Uterus (tissue), 4 donors: Measurements from ENCODE around the gene TMIGD3. TPM values are rescaled to one million over a fixed set of nuclear protein-coding genes. Genes with fewer than 3 reads are reported as not detected.

Source experiments
- DNase-seq, 2 donors: peaks; one replicate each; pipeline ENCODE4 v3.0.0-alpha.2; 2019 to 2020
- H3K27ac ChIP-seq, 2 donors: fragments of 200-600 bp; sonication (generic); 1 replicate in 1 of 2; 2 replicates in 1 of 2; pipeline ENCODE4 v1.5.1; 2016 to 2018
- H3K27me3 ChIP-seq, 2 donors: fragments of 200-600 bp; sonication (generic); one replicate each; pipeline ENCODE4 v1.5.1; 2018 to 2019; ENCODE audit warnings: control low read depth in 1 of 2
- H3K36me3 ChIP-seq, 2 donors: fragments of 200-600 bp; sonication (generic); one replicate each; pipeline ENCODE4 v1.5.1; 2019; ENCODE audit warnings: control low read depth in 1 of 2
- H3K4me1 ChIP-seq, 2 donors: fragments of 200-600 bp; sonication (generic); one replicate each; pipeline ENCODE4 v1.5.1; 2018 to 2019; ENCODE audit warnings: control low read depth in 1 of 2
- H3K4me3 ChIP-seq, 2 donors: fragments of 200-600 bp; sonication (generic); 1 replicate in 1 of 2; 2 replicates in 1 of 2; pipeline ENCODE4 v1.5.1; 2018 to 2019; ENCODE audit warnings: mild to moderate bottlenecking in 1 of 2
- H3K9me3 ChIP-seq, 2 donors: fragments of 200-600 bp; sonication (generic); one replicate each; pipeline ENCODE4 v1.5.1; 2019; ENCODE audit warnings: control low read depth in 1 of 2
- CTCF ChIP-seq, 4 experiments: fragments of 200-600 bp in 2 of 4; fragments of 450-650 bp in 2 of 4; sonication (generic) in 2 of 4; IDR thresholded peaks; one replicate each; pipeline ENCODE4 v1.5.1; 2016 to 2019; ENCODE audit warnings: antibody characterized with exemption in 4 of 4, mild to moderate bottlenecking in 2 of 4, moderate library complexity in 1 of 4
- POLR2A ChIP-seq, 2 donors: fragments of 450-650 bp; IDR thresholded peaks; one replicate each; pipeline ENCODE4 v1.6.1; 2016; ENCODE audit warnings: antibody characterized with exemption in 2 of 2, mild to moderate bottlenecking in 1 of 2, moderate library complexity in 1 of 2
- intact Hi-C: fragments of 100-400 bp; cut with DNase I; formaldehyde crosslinking; loops from one replicate; pipeline ENCODE4 v1.15.1; 2023; ENCODE audit warnings: low total_unique reads
- total RNA-seq, 4 donors: library from RNA; depleted of rRNA in 3 of 4; stranded (reverse); fragments of >200 nt in 3 of 4; gene quantifications; one replicate each; pipeline versions ENCODE4 v1.1.0 to v1.2.4, GENCODE V29; 2014 to 2023
- donor health status: DM: yes; HTN: yes; CAD: no.

The TMIGD3 gene
- total RNA-seq, 4 donors from 2014 or later = 0.95 to 7.1 TPM; not detected in 2

GRCh38 chr1:111515291-111516004, 12.0 kb upstream of the TMIGD3 start:
- Histone ChIP-seq H3K27me3 (no peaks in the 10 kb centered on the region), H3K36me3 (no peaks in the 10 kb centered on the region), H3K27ac (peak overlapping the region; percentile 80 to 83), H3K4me1 (peaks cover 0 to 13% of the 10 kb centered on the region in 2 donors), H3K4me3 (peak overlapping the region; percentile 17 to 28), H3K9me3 (no peaks in the 10 kb centered on the region)
- DNase-seq = peak; percentile 70 to 76
- peak in 1 of 2 donors; percentile 27 for TF ChIP-seq POLR2A (IDR thresholded peaks at IDR 0.05)
- no peak for TF ChIP-seq CTCF (IDR thresholded peaks at IDR 0.05)
- intact Hi-C loops = no loop called here

- Histone ChIP-seq H3K27me3 (no peaks in the 10 kb centered on the region), H3K27ac (peak overlapping the region in 1 of 2 donors; percentile 40), H3K4me3 (no peak overlapping the region), H3K9me3 (no peaks in the 10 kb centered on the region), H3K4me1 (peaks cover 0 to 21% of the 10 kb centered on the region in 2 donors), H3K36me3 (no peaks in the 10 kb centered on the region)
- peak in 1 of 2 donors; percentile 38 for DNase-seq
- intact Hi-C loops = no loop called here
- no peak for TF ChIP-seq POLR2A (IDR thresholded peaks at IDR 0.05)
- TF ChIP-seq CTCF (IDR thresholded peaks at IDR 0.05) = no peak
Measured at GRCh38 chr1:111513410-111514020, 10.1 kb upstream of the TMIGD3 start.

DNA sequence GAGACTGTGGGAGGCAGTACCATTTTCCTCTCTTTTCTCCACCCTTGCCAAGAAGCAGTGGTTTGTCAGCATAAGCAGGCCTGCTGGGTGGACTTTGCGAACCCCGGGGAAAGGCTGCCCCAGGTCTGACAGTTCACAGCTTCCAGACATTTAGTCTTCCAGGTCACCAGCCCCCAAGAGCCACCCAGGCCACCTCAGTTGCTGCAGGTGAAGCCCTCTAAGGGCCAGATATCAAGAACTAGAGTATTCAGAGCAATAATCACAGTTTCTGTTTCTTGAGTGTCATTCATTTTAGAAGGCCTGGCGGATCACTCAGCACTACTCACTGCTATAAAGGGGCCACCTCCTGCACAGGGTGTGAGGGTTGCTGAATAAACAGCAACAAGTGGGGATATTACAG, 9.5 kb upstream of the TMIGD3 start:
- TF ChIP-seq CTCF (IDR thresholded peaks at IDR 0.05) = no peak
- TF ChIP-seq POLR2A (IDR thresholded peaks at IDR 0.05) = no peak
- H3K27ac ChIP-seq = peak overlapping the region in 1 of 2 donors; percentile 40
- H3K4me3 ChIP-seq = no peak overlapping the region
- no peak for DNase-seq
- no peaks in the 10 kb centered on the region for H3K36me3 ChIP-seq
- H3K9me3 ChIP-seq = no peaks in the 10 kb centered on the region
- peaks cover 0 to 22% of the 10 kb centered on the region in 2 donors for H3K4me1 ChIP-seq
- intact Hi-C loops = no loop called here
- H3K27me3 ChIP-seq = no peaks in the 10 kb centered on the region

GRCh38 chr1:111512132-111512889, 8.9 kb upstream of the TMIGD3 start:
- intact Hi-C loops = no loop called here
- Histone ChIP-seq H3K4me3 (no peak overlapping the region), H3K27ac (no peak overlapping the region), H3K9me3 (no peaks in the 10 kb centered on the region), H3K4me1 (peaks cover 0 to 26% of the 10 kb centered on the region in 2 donors), H3K27me3 (no peaks in the 10 kb centered on the region), H3K36me3 (no peaks in the 10 kb centered on the region)
- TF ChIP-seq POLR2A (IDR thresholded peaks at IDR 0.05) (no peak), CTCF (IDR thresholded peaks at IDR 0.05) (no peak)
- no peak for DNase-seq
